GM20000 (cell line): Measurements from ENCODE around the gene CDH13.

ENCODE experiments used
- DNase-seq: peaks from one replicate; pipeline ENCODE4 v3.0.0; 2012; ENCODE audit warnings: low spot score
- CTCF ChIP-seq: IDR thresholded peaks from 2 replicates; pipeline ENCODE4 v1.5.1; 2012; ENCODE audit warnings: mild to moderate bottlenecking, control low read depth; ENCODE audit errors: extremely low read depth, missing control alignments

The CDH13 gene

GRCh38 chr16:82943371-82943770 is 316.6 kb downstream of the CDH13 start:
- TF ChIP-seq CTCF: no peak
- DNase-seq: no peak

DNA sequence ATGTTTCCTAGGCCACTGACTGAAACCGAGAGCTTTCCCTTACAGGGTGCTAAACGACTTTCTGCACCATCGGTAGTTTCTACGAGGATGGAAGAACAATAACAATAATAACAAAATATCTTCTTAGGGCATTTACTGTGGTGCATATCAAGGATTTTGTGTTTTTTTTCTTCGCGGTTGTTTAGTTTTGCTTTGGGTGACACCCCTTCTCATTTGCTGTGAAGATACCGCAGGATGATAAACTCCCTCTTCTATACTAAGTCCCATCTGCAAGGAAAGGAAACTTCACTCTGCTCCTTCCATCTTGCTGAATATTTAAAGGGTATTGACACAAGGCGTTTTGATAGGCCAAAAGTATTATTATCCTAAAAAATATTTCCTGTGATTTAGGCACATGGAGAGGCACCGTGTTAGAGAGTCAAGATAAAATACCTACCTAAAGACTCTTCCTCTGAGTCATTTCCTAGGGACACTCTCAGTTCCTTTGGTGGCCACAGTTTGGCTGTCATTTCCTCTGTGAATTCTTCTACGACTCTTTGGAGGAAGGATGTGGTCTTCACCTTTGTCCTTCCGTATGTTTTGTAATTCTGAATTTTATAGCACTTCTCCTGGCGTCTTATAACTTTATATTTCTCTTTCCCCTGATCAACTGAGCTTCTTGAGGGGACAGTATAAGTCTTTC is 318.8 kb downstream of the CDH13 start:
- no peak for TF ChIP-seq CTCF

DNA sequence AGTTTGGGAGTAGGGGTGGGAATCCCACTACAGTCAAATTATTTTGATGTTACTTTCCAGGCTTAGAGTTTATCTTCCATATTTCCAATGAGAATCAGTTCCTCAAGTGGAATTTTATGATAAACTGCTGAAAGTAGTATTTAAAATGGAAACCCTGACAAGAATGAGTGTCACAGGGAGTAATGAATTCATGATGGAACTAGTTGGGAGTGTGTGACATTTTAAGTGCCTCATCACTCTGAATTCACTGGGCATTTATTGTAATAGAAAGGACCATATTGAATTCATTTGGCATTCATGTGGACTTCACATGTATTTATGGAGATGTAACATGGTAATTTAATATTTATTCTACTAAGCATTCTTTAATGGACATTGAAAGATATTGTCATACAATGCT is 320.9 kb downstream of the CDH13 start:
- no peak for DNase-seq

More for the DNA sequence above, 318.8 kb downstream of the CDH13 start:
- DNase-seq: no peak

DNA sequence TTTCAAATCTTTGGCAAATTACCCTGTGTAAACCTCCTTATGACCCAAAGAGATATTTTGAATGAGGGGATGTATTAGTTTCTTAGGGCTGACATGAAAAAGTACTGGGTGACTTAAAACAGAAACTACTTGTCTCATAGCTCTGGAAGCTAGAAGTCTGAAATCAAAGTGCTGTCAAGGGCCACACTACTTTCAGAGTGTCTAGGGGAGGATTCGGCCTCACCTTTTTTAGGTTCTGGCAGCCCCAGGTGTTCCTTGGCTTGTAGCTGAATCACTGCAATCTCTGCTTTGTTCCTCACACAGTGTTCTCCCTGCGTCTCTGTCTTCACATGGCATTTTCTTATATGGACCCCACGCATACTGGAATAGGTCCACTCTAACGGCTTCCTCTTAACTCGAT is 322.2 kb downstream of the CDH13 start:
- TF ChIP-seq CTCF: no peak
- DNase-seq: no peak

More for the DNA sequence above, 320.9 kb downstream of the CDH13 start:
- no peak for TF ChIP-seq CTCF

DNA sequence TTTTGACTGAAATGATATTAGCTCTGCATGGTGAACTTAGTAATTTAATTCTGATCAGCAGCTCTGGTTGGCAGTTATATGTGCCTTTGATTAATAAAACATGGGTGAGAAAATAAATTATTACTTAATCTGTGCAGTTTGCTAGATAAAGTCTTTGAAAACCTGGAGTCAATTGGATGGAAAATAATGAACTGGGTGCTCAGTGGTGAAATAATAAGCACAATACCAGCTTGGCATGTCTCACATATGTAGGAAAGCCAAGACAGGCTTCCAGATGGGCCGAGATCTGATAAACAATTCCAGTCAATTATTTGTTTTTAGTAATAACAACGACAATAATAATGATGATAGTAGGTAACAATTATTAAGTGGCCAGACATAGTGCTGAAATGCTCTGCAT is 326.7 kb downstream of the CDH13 start:
- DNase-seq: no peak
- TF ChIP-seq CTCF: no peak

DNA sequence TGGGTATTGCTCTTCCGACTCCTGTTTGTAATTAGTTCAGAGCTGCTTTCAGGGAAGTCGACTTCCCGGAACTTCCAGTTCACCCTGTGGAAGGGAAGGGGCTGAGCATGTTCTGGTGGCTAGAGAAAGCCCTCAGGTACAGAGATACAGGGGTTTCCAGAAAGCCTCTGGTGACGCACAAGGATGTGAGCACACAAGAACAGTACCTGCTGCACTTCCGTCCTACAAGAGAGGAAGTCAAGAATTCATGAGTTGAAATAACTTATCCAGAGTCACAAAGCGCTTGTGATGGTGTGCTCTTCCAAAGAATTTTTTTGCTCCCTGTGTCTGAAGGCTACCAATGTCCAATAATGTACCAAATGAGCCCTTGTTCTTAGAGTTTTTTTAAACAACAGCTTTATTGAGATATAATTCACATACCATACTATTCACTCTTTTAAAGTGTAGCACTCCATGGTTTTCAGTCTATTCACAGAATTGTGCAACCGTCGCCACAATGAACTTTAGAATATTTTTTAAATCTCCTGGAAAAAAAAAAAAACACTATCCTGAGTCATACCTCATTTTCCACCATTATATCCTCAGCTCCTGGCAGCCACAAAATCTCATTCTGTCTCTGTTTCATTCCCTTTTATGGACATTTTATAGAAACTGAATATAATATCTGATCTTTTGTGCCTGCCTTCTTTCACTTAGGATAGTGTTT is 327.6 kb downstream of the CDH13 start:
- DNase-seq: no peak

More for the DNA sequence above, 327.6 kb downstream of the CDH13 start:
- no peak for TF ChIP-seq CTCF
